Stimulated activated CD8-positive, alpha-beta memory T cell treated with anti-CD3 and anti-CD28 coated beads, Interleukin-4, amount 100 ng/mL, for 1 hour (primary cell): Measurements from ENCODE around the gene TNFRSF12A.
A peak's percentile ranks its signal among the peaks of the same experiment; 100 is the strongest.

ENCODE experiments used
- DNase-seq, 2 donors: peaks; one replicate each; pipeline ENCODE4 v3.0.0-alpha.2; 2020; ENCODE audit warnings: low read depth in 2 of 2, low spot score in 1 of 2

The TNFRSF12A gene

GRCh38 chr16:2985893-2986355, 34.2 kb upstream of the TNFRSF12A start:
- DNase-seq = no peak

GRCh38 chr16:2986623-2987188, 33.5 kb upstream of the TNFRSF12A start:
- DNase-seq = no peak

GRCh38 chr16:2987286-2987685, 32.9 kb upstream of the TNFRSF12A start:
- DNase-seq = no peak

GRCh38 chr16:2987833-2988232, 32.3 kb upstream of the TNFRSF12A start:
- no peak for DNase-seq

- DNase-seq = no peak
These were observed 31.5 kb upstream of the TNFRSF12A start for GRCh38 chr16:2988590-2989099.

GRCh38 chr16:2990891-2991290, 29.3 kb upstream of the TNFRSF12A start:
- no peak for DNase-seq

- DNase-seq = no peak
These were observed 28.5 kb upstream of the TNFRSF12A start for GRCh38 chr16:2991566-2992261.

GRCh38 chr16:2992383-2993081, 27.6 kb upstream of the TNFRSF12A start:
- no peak for DNase-seq

- no peak for DNase-seq
These were observed 23.9 kb upstream of the TNFRSF12A start for GRCh38 chr16:2996298-2996697.

- DNase-seq = no peak
These were observed 20.2 kb upstream of the TNFRSF12A start for GRCh38 chr16:2999929-3000328.

- DNase-seq = no peak
These were observed 19.6 kb upstream of the TNFRSF12A start for GRCh38 chr16:3000540-3000939.

GRCh38 chr16:3001316-3001715, 18.9 kb upstream of the TNFRSF12A start:
- DNase-seq = no peak

GRCh38 chr16:3003582-3004270, 16.4 kb upstream of the TNFRSF12A start:
- DNase-seq = peak; percentile 81 to 94

GRCh38 chr16:3004319-3004718, 15.8 kb upstream of the TNFRSF12A start:
- DNase-seq = no peak

GRCh38 chr16:3004781-3005284, 15.3 kb upstream of the TNFRSF12A start:
- no peak for DNase-seq

- DNase-seq = no peak
These were observed 12.9 kb upstream of the TNFRSF12A start for GRCh38 chr16:3007059-3007956.

- DNase-seq = no peak
These were observed 12.0 kb upstream of the TNFRSF12A start for GRCh38 chr16:3007957-3008689.

GRCh38 chr16:3008690-3009037, 11.5 kb upstream of the TNFRSF12A start:
- no peak for DNase-seq

GRCh38 chr16:3009568-3010390, 10.4 kb upstream of the TNFRSF12A start:
- no peak for DNase-seq
